HEK293 (cell line): ENCODE data around the gene PTPN9.
A peak's percentile ranks its signal among the peaks of the same experiment; 100 is the strongest.

Source experiments
- BCL11A ChIP-seq: fragments of 450-650 bp; formaldehyde crosslinking; IDR thresholded peaks from 2 replicates; pipeline ENCODE4 v1.5.1; 2016; ENCODE audit warnings: low read depth, missing biosample characterization, missing genetic modification characterization
- EGR2 ChIP-seq: fragments of 450-650 bp; formaldehyde crosslinking; IDR thresholded peaks from 2 replicates; pipeline ENCODE4 v1.5.1; 2016; ENCODE audit warnings: low read depth, missing biosample characterization, missing genetic modification characterization
- GLI2 ChIP-seq: fragments of 450-650 bp; formaldehyde crosslinking; IDR thresholded peaks from 2 replicates; pipeline ENCODE4; 2017; ENCODE audit warnings: missing biosample characterization, missing genetic modification characterization, low read depth, borderline replicate concordance
- HIC1 ChIP-seq: fragments of 450-650 bp; formaldehyde crosslinking; IDR thresholded peaks from 2 replicates; pipeline ENCODE4 v1.5.1; 2016; ENCODE audit warnings: missing biosample characterization, missing genetic modification characterization
- HOXD13 ChIP-seq: sonication (generic); formaldehyde crosslinking; IDR thresholded peaks from 2 replicates; pipeline ENCODE4 v1.8.0; 2022; ENCODE audit warnings: missing genetic modification reagents, borderline replicate concordance
- KLF16 ChIP-seq: fragments of 450-650 bp; formaldehyde crosslinking; IDR thresholded peaks from 2 replicates; pipeline ENCODE4 v1.5.1; 2017; ENCODE audit warnings: missing biosample characterization, missing genetic modification characterization
- MYNN ChIP-seq: fragments of 450-650 bp; formaldehyde crosslinking; IDR thresholded peaks from 2 replicates; pipeline ENCODE4 v1.5.1; 2016; ENCODE audit warnings: missing biosample characterization, missing genetic modification characterization, borderline replicate concordance
- SETDB1 ChIP-seq: IDR thresholded peaks from one replicate; pipeline ENCODE4 v1.6.1; 2017; ENCODE audit warnings: mild to moderate bottlenecking, low read length, moderate library complexity, mixed read lengths; ENCODE audit not compliant: insufficient read length
- YY2 ChIP-seq: fragments of 450-650 bp; formaldehyde crosslinking; IDR thresholded peaks from 2 replicates; pipeline ENCODE4 v1.5.1; 2016; ENCODE audit warnings: missing biosample characterization, missing genetic modification characterization
- ZBTB7A ChIP-seq: fragments of 450-650 bp; formaldehyde crosslinking; IDR thresholded peaks from 2 replicates; pipeline ENCODE4 v1.5.1; 2016; ENCODE audit warnings: low read depth, missing biosample characterization, missing genetic modification characterization
- ZFP3 ChIP-seq: fragments of 450-650 bp; formaldehyde crosslinking; IDR thresholded peaks from 2 replicates; pipeline ENCODE4 v1.5.1; 2016; ENCODE audit warnings: low read depth, missing biosample characterization, missing genetic modification characterization
- ZNF132 ChIP-seq: fragments of 450-650 bp; formaldehyde crosslinking; IDR thresholded peaks from 2 replicates; pipeline ENCODE4 v1.5.1; 2017; ENCODE audit warnings: missing biosample characterization, missing genetic modification characterization, borderline replicate concordance
- ZNF133 ChIP-seq: fragments of 450-650 bp; formaldehyde crosslinking; IDR thresholded peaks from 2 replicates; pipeline ENCODE4 v1.5.1; 2016; ENCODE audit warnings: missing biosample characterization, missing genetic modification characterization
- ZNF169 ChIP-seq: fragments of 450-650 bp; formaldehyde crosslinking; IDR thresholded peaks from 2 replicates; pipeline ENCODE4 v1.5.1; 2016; ENCODE audit warnings: missing biosample characterization, missing genetic modification characterization
- ZNF221 ChIP-seq: fragments of 450-650 bp; formaldehyde crosslinking; IDR thresholded peaks from 2 replicates; pipeline ENCODE4 v1.5.1; 2017; ENCODE audit warnings: missing biosample characterization, missing genetic modification characterization, borderline replicate concordance
- ZNF311 ChIP-seq: fragments of 450-650 bp; formaldehyde crosslinking; IDR thresholded peaks from 2 replicates; pipeline ENCODE4 v1.5.1; 2017; ENCODE audit warnings: missing biosample characterization, missing genetic modification characterization, borderline replicate concordance
- ZNF394 ChIP-seq: fragments of 450-650 bp; formaldehyde crosslinking; IDR thresholded peaks from 2 replicates; pipeline ENCODE4 v1.5.1; 2016; ENCODE audit warnings: missing biosample characterization, missing genetic modification characterization, mild to moderate bottlenecking, moderate library complexity, borderline replicate concordance
- ZNF521 ChIP-seq: fragments of 450-650 bp; formaldehyde crosslinking; IDR thresholded peaks from 2 replicates; pipeline ENCODE4 v1.5.1; 2017; ENCODE audit warnings: missing biosample characterization, mild to moderate bottlenecking, missing genetic modification characterization
- ZNF548 ChIP-seq: fragments of 450-650 bp; formaldehyde crosslinking; IDR thresholded peaks from 2 replicates; pipeline ENCODE4 v1.5.1; 2016; ENCODE audit warnings: missing biosample characterization, missing genetic modification characterization
- ZNF596 ChIP-seq: fragments of 450-650 bp; IDR thresholded peaks from 2 replicates; pipeline ENCODE4 v1.5.0; 2018; ENCODE audit warnings: missing biosample characterization, mild to moderate bottlenecking, missing genetic modification characterization, moderate library complexity
- ZNF621 ChIP-seq: fragments of 450-650 bp; formaldehyde crosslinking; IDR thresholded peaks from 2 replicates; pipeline ENCODE4 v1.5.1; 2017; ENCODE audit warnings: missing biosample characterization, missing genetic modification characterization
- ZNF623 ChIP-seq: fragments of 450-650 bp; formaldehyde crosslinking; IDR thresholded peaks from 2 replicates; pipeline ENCODE4 v1.5.1; 2016; ENCODE audit warnings: missing biosample characterization, missing genetic modification characterization
- ZNF664 ChIP-seq: fragments of 450-650 bp; formaldehyde crosslinking; IDR thresholded peaks from 2 replicates; pipeline ENCODE4 v1.5.1; 2016; ENCODE audit warnings: missing biosample characterization, missing genetic modification characterization
- ZNF670 ChIP-seq: fragments of 450-650 bp; formaldehyde crosslinking; IDR thresholded peaks from 2 replicates; pipeline ENCODE4 v1.5.1; 2016; ENCODE audit warnings: missing biosample characterization, missing genetic modification characterization, low read depth
- ZNF747 ChIP-seq: fragments of 450-650 bp; formaldehyde crosslinking; IDR thresholded peaks from 2 replicates; pipeline ENCODE4 v1.5.1; 2016; ENCODE audit warnings: missing biosample characterization, missing genetic modification characterization
- ZNF785 ChIP-seq: fragments of 450-650 bp; formaldehyde crosslinking; IDR thresholded peaks from 2 replicates; pipeline ENCODE4 v1.5.1; 2016; ENCODE audit warnings: missing biosample characterization, missing genetic modification characterization
- ZNF843 ChIP-seq: fragments of 450-650 bp; formaldehyde crosslinking; IDR thresholded peaks from 2 replicates; pipeline ENCODE4 v1.5.1; 2016; ENCODE audit warnings: missing biosample characterization, missing genetic modification characterization
- TF ChIP-seq, protein P1 (sequence below): fragments of 450-650 bp; formaldehyde crosslinking; conservative IDR thresholded peaks from 2 replicates; pipeline ENCODE4 v1.5.1; 2016; ENCODE audit warnings: low read depth, missing biosample characterization, missing genetic modification characterization
- TF ChIP-seq, protein P2 (sequence below): fragments of 450-650 bp; formaldehyde crosslinking; IDR thresholded peaks from 2 replicates; pipeline ENCODE4 v1.5.1; 2017; ENCODE audit warnings: missing biosample characterization, missing genetic modification characterization
- TF ChIP-seq, protein P3 (sequence below): fragments of 450-650 bp; IDR thresholded peaks from 2 replicates; pipeline ENCODE4 v1.5.1; 2018; ENCODE audit warnings: missing biosample characterization, missing genetic modification characterization

The PTPN9 gene

GRCh38 chr15:75450307-75451201, 128.6 kb downstream of the PTPN9 start (continued):
- TF ChIP-seq, protein P1, sequence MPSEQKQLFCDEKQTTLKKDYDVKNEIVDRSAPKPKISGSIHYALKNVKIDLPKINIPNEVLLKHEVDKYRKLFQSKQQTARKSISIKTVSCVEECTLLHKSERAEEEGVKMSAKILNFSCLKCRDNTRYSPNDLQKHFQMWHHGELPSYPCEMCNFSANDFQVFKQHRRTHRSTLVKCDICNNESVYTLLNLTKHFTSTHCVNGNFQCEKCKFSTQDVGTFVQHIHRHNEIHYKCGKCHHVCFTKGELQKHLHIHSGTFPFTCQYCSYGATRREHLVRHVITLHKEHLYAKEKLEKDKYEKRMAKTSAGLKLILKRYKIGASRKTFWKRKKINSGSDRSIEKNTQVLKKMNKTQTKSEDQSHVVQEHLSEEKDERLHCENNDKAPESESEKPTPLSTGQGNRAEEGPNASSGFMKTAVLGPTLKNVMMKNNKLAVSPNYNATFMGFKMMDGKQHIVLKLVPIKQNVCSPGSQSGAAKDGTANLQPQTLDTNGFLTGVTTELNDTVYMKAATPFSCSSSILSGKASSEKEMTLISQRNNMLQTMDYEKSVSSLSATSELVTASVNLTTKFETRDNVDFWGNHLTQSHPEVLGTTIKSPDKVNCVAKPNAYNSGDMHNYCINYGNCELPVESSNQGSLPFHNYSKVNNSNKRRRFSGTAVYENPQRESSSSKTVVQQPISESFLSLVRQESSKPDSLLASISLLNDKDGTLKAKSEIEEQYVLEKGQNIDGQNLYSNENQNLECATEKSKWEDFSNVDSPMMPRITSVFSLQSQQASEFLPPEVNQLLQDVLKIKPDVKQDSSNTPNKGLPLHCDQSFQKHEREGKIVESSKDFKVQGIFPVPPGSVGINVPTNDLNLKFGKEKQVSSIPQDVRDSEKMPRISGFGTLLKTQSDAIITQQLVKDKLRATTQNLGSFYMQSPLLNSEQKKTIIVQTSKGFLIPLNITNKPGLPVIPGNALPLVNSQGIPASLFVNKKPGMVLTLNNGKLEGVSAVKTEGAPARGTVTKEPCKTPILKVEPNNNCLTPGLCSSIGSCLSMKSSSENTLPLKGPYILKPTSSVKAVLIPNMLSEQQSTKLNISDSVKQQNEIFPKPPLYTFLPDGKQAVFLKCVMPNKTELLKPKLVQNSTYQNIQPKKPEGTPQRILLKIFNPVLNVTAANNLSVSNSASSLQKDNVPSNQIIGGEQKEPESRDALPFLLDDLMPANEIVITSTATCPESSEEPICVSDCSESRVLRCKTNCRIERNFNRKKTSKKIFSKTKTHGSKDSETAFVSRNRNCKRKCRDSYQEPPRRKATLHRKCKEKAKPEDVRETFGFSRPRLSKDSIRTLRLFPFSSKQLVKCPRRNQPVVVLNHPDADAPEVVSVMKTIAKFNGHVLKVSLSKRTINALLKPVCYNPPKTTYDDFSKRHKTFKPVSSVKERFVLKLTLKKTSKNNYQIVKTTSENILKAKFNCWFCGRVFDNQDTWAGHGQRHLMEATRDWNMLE (tag by site-specific recombination): no peak
- TF ChIP-seq, protein P2, sequence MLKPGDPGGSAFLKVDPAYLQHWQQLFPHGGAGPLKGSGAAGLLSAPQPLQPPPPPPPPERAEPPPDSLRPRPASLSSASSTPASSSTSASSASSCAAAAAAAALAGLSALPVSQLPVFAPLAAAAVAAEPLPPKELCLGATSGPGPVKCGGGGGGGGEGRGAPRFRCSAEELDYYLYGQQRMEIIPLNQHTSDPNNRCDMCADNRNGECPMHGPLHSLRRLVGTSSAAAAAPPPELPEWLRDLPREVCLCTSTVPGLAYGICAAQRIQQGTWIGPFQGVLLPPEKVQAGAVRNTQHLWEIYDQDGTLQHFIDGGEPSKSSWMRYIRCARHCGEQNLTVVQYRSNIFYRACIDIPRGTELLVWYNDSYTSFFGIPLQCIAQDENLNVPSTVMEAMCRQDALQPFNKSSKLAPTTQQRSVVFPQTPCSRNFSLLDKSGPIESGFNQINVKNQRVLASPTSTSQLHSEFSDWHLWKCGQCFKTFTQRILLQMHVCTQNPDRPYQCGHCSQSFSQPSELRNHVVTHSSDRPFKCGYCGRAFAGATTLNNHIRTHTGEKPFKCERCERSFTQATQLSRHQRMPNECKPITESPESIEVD (tag by site-specific recombination): no peak
- TF ChIP-seq ZNF521 (tag by site-specific recombination) (no peak), ZNF843 (tag by site-specific recombination) (peak; percentile 56; the same call in 1 of the 2 replicates), ZNF132 (tag by site-specific recombination) (no peak), ZNF664 (no peak), MYNN (tag by site-specific recombination) (no peak), EGR2 (tag by site-specific recombination) (no peak), ZNF311 (tag by site-specific recombination) (no peak), YY2 (no peak; the same call in 1 of the 2 replicates), ZNF133 (tag by site-specific recombination) (no peak), ZNF169 (tag by site-specific recombination) (no peak), ZNF785 (tag by site-specific recombination) (no peak), ZBTB7A (tag by site-specific recombination) (peak; percentile 44; the same call in 1 of the 2 replicates), ZNF221 (tag by site-specific recombination) (no peak), ZNF596 (tag by site-specific recombination) (no peak), KLF16 (tag by site-specific recombination) (peak; percentile 81), HOXD13 (CRISPR knock-in tag) (no peak), ZNF621 (no peak), ZNF394 (tag by site-specific recombination) (no peak; the same call in 1 of the 2 replicates), ZFP3 (tag by site-specific recombination) (no peak), ZNF747 (tag by site-specific recombination) (no peak), SETDB1 (no peak), BCL11A (tag by site-specific recombination) (no peak), GLI2 (tag by site-specific recombination) (no peak), HIC1 (peak; percentile 91), ZNF548 (tag by site-specific recombination) (no peak), ZNF623 (tag by site-specific recombination) (no peak), ZNF670 (no peak)
- TF ChIP-seq, protein P3, sequence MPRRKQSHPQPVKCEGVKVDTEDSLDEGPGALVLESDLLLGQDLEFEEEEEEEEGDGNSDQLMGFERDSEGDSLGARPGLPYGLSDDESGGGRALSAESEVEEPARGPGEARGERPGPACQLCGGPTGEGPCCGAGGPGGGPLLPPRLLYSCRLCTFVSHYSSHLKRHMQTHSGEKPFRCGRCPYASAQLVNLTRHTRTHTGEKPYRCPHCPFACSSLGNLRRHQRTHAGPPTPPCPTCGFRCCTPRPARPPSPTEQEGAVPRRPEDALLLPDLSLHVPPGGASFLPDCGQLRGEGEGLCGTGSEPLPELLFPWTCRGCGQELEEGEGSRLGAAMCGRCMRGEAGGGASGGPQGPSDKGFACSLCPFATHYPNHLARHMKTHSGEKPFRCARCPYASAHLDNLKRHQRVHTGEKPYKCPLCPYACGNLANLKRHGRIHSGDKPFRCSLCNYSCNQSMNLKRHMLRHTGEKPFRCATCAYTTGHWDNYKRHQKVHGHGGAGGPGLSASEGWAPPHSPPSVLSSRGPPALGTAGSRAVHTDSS (tag by site-specific recombination): no peak
